PC-9 (cell line): ENCODE measurements around the gene IL1RAPL1. TPM values are rescaled to one million over a fixed set of nuclear protein-coding genes. Genes with fewer than 3 reads are reported as not detected.

Experiments
- BruUV-seq: library from RNA; stranded (reverse); fragments of 400-500 nt; replicated peaks from 2 replicates; lab custom pipeline; 2021; lab: Mats Ljungman, UMichigan
- CTCF ChIA-PET: fragments of 300-600 bp; sonication (Branson Sonifier 250); formaldehyde crosslinking; loops from one replicate; lab custom pipeline; 2022; ENCODE audit warnings: antibody characterized with exemption; lab: Charles Lee
- POLR2A ChIA-PET: fragments of 300-600 bp; sonication (Branson Sonifier 250); formaldehyde crosslinking; loops from one replicate; lab custom pipeline; 2022; ENCODE audit warnings: antibody characterized with exemption; ENCODE audit not compliant: unreplicated experiment; lab: Charles Lee
- DNase-seq, 2 experiments: peaks; one replicate each; pipeline versions ENCODE4 v3.0.0 to v3.0.0-alpha.2; 2015 to 2022; ENCODE audit warnings: mixed read lengths in 1 of 2
- H2AFZ ChIP-seq: fragments of 200-600 bp; sonication (generic); 2 replicates; pipeline ENCODE4 v1.8.1; 2017; ENCODE audit warnings: antibody characterized with exemption
- H3F3A ChIP-seq: fragments of 200-600 bp; sonication (generic); 2 replicates; pipeline ENCODE4 v1.8.1; 2017; ENCODE audit warnings: antibody characterized with exemption, mild to moderate bottlenecking, low read depth; ENCODE audit not compliant: insufficient read depth
- H3K27ac ChIP-seq: fragments of 200-600 bp; sonication (generic); 2 replicates; pipeline ENCODE4 v1.6.1; 2016; ENCODE audit warnings: mixed run types
- H3K27me3 ChIP-seq: fragments of 200-600 bp; sonication (generic); 2 replicates; pipeline ENCODE4 v1.6.1; 2016; ENCODE audit warnings: low read depth, mixed run types; ENCODE audit not compliant: insufficient read depth
- H3K36me3 ChIP-seq: fragments of 200-600 bp; sonication (generic); 2 replicates; pipeline ENCODE4 v1.6.1; 2016; ENCODE audit warnings: low read depth, mixed run types
- H3K4me1 ChIP-seq: fragments of 200-600 bp; sonication (generic); replicated peaks from 2 replicates; pipeline ENCODE4 v1.6.1; 2016; ENCODE audit warnings: mixed run types; ENCODE audit not compliant: insufficient read depth
- H3K4me2 ChIP-seq: fragments of 200-600 bp; sonication (generic); 2 replicates; pipeline ENCODE4 v1.6.1; 2017; ENCODE audit warnings: mixed run types
- H3K4me3 ChIP-seq: fragments of 200-600 bp; sonication (generic); 2 replicates; pipeline ENCODE4 v1.6.1; 2016; ENCODE audit warnings: mixed run types
- H3K79me2 ChIP-seq: fragments of 200-600 bp; sonication (generic); 2 replicates; pipeline ENCODE4 v1.6.1; 2017; ENCODE audit warnings: low read depth, mixed run types
- H3K9me2 ChIP-seq: fragments of 200-600 bp; sonication (generic); 2 replicates; pipeline ENCODE4 v1.8.1; 2017; ENCODE audit warnings: mild to moderate bottlenecking; ENCODE audit not compliant: insufficient read depth
- H3K9me3 ChIP-seq: fragments of 200-600 bp; sonication (generic); 2 replicates; pipeline ENCODE4 v1.8.1; 2016; ENCODE audit warnings: low read depth; ENCODE audit not compliant: insufficient read depth
- H4K20me1 ChIP-seq: fragments of 200-600 bp; sonication (generic); 2 replicates; pipeline ENCODE4 v1.8.1; 2017; ENCODE audit not compliant: insufficient read depth
- EZH2 ChIP-seq: fragments of 200-600 bp; sonication (generic); IDR thresholded peaks from 2 replicates; pipeline ENCODE4 v1.8.0; 2017; ENCODE audit warnings: antibody characterized with exemption, low read depth
- intact Hi-C: fragments of 100-400 bp; cut with micrococcal nuclease; formaldehyde crosslinking; loops from one replicate; pipeline ENCODE4 v1.10.0; 2022; ENCODE audit not compliant: unreplicated experiment
- total RNA-seq: library from RNA; stranded (reverse); gene quantifications from 2 replicates; pipeline ENCODE4 v1.2.3, GENCODE V29; 2021
- TF ChIP-seq, protein P1 (sequence below): fragments of 200-600 bp; sonication (generic); conservative IDR thresholded peaks from 2 replicates; pipeline ENCODE4 v1.6.1; 2017; ENCODE audit warnings: mixed run types, antibody characterized with exemption, mild to moderate bottlenecking, moderate library complexity

Gene IL1RAPL1
- total RNA-seq, 1 experiment from 2014 or later: 0.26 TPM

GRCh38 chrX:28626515-28626914, 39.3 kb downstream of the IL1RAPL1 start:
- no peaks in the 10 kb centered on the region for H3K27me3 ChIP-seq
- intact Hi-C loops: no loop called here
- H3K4me2 ChIP-seq: no peak overlapping the region
- ChIA-PET POLR2A (no interaction called here), CTCF (no interaction called here)
- no peak for DNase-seq
- BruUV-seq: no TSS peak
- no peak overlapping the region for H3K4me3 ChIP-seq
- H3K9me2 ChIP-seq: no peaks in the 10 kb centered on the region
- no peaks in the 10 kb centered on the region for H3K9me3 ChIP-seq
- no peaks in the 10 kb centered on the region for H4K20me1 ChIP-seq
- no peaks in the 10 kb centered on the region for H3K36me3 ChIP-seq
- TF ChIP-seq EZH2: no peak
- TF ChIP-seq, protein P1, sequence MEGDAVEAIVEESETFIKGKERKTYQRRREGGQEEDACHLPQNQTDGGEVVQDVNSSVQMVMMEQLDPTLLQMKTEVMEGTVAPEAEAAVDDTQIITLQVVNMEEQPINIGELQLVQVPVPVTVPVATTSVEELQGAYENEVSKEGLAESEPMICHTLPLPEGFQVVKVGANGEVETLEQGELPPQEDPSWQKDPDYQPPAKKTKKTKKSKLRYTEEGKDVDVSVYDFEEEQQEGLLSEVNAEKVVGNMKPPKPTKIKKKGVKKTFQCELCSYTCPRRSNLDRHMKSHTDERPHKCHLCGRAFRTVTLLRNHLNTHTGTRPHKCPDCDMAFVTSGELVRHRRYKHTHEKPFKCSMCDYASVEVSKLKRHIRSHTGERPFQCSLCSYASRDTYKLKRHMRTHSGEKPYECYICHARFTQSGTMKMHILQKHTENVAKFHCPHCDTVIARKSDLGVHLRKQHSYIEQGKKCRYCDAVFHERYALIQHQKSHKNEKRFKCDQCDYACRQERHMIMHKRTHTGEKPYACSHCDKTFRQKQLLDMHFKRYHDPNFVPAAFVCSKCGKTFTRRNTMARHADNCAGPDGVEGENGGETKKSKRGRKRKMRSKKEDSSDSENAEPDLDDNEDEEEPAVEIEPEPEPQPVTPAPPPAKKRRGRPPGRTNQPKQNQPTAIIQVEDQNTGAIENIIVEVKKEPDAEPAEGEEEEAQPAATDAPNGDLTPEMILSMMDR: no peak
- no peaks in the 10 kb centered on the region for H3F3A ChIP-seq
- no peak overlapping the region for H2AFZ ChIP-seq
- no peaks in the 10 kb centered on the region for H3K79me2 ChIP-seq
- no peak overlapping the region for H3K27ac ChIP-seq
- no peaks in the 10 kb centered on the region for H3K4me1 ChIP-seq

- Histone ChIP-seq H3K9me3 (no peaks in the 10 kb centered on the region), H2AFZ (no peak overlapping the region), H3K27ac (no peak overlapping the region), H3K27me3 (no peaks in the 10 kb centered on the region), H3K36me3 (no peaks in the 10 kb centered on the region), H3K4me3 (no peak overlapping the region), H3K4me2 (no peak overlapping the region), H4K20me1 (no peaks in the 10 kb centered on the region), H3K9me2 (no peaks in the 10 kb centered on the region), H3F3A (no peaks in the 10 kb centered on the region), H3K79me2 (no peaks in the 10 kb centered on the region), H3K4me1 (no peaks in the 10 kb centered on the region)
- ChIA-PET POLR2A (no interaction called here), CTCF (no interaction called here)
- DNase-seq: no peak
- no TSS peak for BruUV-seq
- intact Hi-C loops: no loop called here
- no peak for TF ChIP-seq EZH2
- TF ChIP-seq, protein P1: no peak
Measured at GRCh38 chrX:28628120-28628519, 40.9 kb downstream of the IL1RAPL1 start.

DNA sequence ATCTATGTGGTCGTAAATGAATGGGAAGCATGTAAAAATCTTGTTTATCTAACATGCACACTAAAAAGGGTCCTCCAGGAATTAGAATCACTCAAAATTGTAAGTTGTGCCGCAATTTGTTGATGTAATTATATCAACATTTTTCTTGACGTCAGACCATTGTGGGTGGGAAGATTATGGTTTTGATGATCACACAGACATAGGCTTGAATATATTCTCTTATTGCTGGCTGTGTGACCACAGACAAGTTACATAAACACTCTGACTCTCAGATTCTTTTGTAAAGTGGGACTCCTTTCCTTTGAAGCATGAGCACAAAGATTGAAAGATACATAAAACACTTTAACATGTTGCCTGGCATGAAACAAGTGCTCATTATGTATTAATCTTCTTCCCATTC, 51.5 kb downstream of the IL1RAPL1 start:
- Histone ChIP-seq H3F3A (no peaks in the 10 kb centered on the region), H3K27ac (no peak overlapping the region), H2AFZ (no peak overlapping the region), H4K20me1 (no peaks in the 10 kb centered on the region), H3K9me3 (no peaks in the 10 kb centered on the region), H3K4me3 (no peak overlapping the region), H3K27me3 (no peaks in the 10 kb centered on the region), H3K79me2 (no peaks in the 10 kb centered on the region), H3K36me3 (no peaks in the 10 kb centered on the region), H3K9me2 (no peaks in the 10 kb centered on the region), H3K4me1 (no peaks in the 10 kb centered on the region), H3K4me2 (no peak overlapping the region)
- CTCF ChIA-PET: no interaction called here
- intact Hi-C loops: no loop called here
- POLR2A ChIA-PET: no interaction called here
- no peak for TF ChIP-seq EZH2
- TF ChIP-seq, protein P1: no peak
- no peak for DNase-seq
- BruUV-seq: no TSS peak
